Astrocyte of the cerebellum (primary cell): ENCODE measurements around the gene RALGPS1.

Experiments
- DNase-seq: peaks from one replicate; pipeline ENCODE4 v3.0.0-alpha.2; 2011; ENCODE audit warnings: low read depth
- H3K4me3 ChIP-seq: 2 replicates; pipeline ENCODE4 v1.5.1; 2011; ENCODE audit warnings: mild to moderate bottlenecking, low read depth, low read length, moderate library complexity
- CTCF ChIP-seq: IDR thresholded peaks from 2 replicates; pipeline ENCODE4 v1.5.1; 2012; ENCODE audit warnings: low read length, low read depth, moderate library complexity, mild to moderate bottlenecking; ENCODE audit errors: missing control alignments
- in situ Hi-C: cut with HindIII; loops from 2 replicates; pipeline ENCODE4 v1.10.0; 2017; ENCODE audit warnings: low sequenced_read_pairs

Gene RALGPS1

GRCh38 chr9:127131871-127132270, 217.3 kb downstream of the RALGPS1 start:
- no peak for TF ChIP-seq CTCF
- no peak overlapping the region for H3K4me3 ChIP-seq
- no peak for DNase-seq
- in situ Hi-C loops = no loop called here

- H3K4me3 ChIP-seq = no peak overlapping the region
- DNase-seq = no peak
- no peak for TF ChIP-seq CTCF
- in situ Hi-C loops = no loop called here
Observed at GRCh38 chr9:127132375-127132774, 217.8 kb downstream of the RALGPS1 start.

- in situ Hi-C loops = no loop called here
- DNase-seq = no peak
- no peak for TF ChIP-seq CTCF
- no peak overlapping the region for H3K4me3 ChIP-seq
Observed at GRCh38 chr9:127132921-127133647, 218.5 kb downstream of the RALGPS1 start.

- TF ChIP-seq CTCF = no peak
- H3K4me3 ChIP-seq = no peak overlapping the region
- DNase-seq = no peak
- in situ Hi-C loops = no loop called here
Observed at GRCh38 chr9:127133739-127134167, 219.2 kb downstream of the RALGPS1 start.

- H3K4me3 ChIP-seq = no peak overlapping the region
- DNase-seq = no peak
- TF ChIP-seq CTCF = no peak
- in situ Hi-C loops = no loop called here
Observed at GRCh38 chr9:127135056-127135745, 220.6 kb downstream of the RALGPS1 start.

GRCh38 chr9:127136081-127136879, 221.7 kb downstream of the RALGPS1 start:
- H3K4me3 ChIP-seq = no peak overlapping the region
- in situ Hi-C loops = no loop called here
- no peak for TF ChIP-seq CTCF

More at GRCh38 chr9:127136081-127136879, 221.7 kb downstream of the RALGPS1 start:
- DNase-seq = no peak
